Neural progenitor cell (in vitro differentiated cells): ENCODE measurements around the gene RAMP3.

Source experiments
- EZH2 ChIP-seq: fragments of 200-600 bp; sonication (generic); IDR thresholded peaks from 2 replicates; pipeline ENCODE4 v1.6.1; 2017; ENCODE audit warnings: antibody characterized with exemption, mild to moderate bottlenecking, moderate library complexity
- EZH2phosphoT487 ChIP-seq: fragments of 200-600 bp; sonication (generic); IDR thresholded peaks from 2 replicates; pipeline ENCODE4 v1.6.1; 2017; ENCODE audit warnings: antibody characterized with exemption
- TF ChIP-seq, protein P1 (sequence below): fragments of 200-600 bp; sonication (generic); IDR thresholded peaks from 2 replicates; pipeline ENCODE4 v1.5.1; 2017; ENCODE audit warnings: antibody characterized with exemption, mild to moderate bottlenecking

DNA sequence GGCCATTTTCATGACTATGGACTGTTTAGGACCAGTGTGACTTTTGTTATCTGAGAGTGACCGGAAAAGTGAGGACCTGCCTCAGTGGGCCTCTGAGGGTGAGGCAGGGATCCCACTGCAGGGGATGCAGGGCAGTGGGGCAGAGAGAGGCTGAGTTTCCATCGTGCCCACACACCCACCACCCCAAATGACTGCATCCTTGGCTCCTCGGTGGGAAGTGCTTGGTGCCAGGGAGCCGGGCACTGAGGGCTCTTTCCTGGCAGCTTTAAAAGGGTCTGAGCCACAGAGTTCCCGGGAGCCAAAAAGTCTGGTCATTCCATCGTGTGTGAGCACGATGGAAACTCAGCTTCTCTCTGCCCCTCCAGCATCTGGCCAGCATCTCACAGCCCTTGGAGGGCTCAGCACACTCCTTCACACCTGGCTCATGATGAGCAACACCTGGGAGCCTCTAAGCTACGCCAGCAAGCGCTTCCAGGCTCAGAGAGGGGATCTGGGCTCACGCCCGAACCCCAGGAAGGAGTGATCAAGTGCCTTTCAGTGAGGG lies 59.1 kb downstream of the RAMP3 start:
- TF ChIP-seq EZH2: no peak
- TF ChIP-seq EZH2phosphoT487: no peak
- TF ChIP-seq, protein P1, sequence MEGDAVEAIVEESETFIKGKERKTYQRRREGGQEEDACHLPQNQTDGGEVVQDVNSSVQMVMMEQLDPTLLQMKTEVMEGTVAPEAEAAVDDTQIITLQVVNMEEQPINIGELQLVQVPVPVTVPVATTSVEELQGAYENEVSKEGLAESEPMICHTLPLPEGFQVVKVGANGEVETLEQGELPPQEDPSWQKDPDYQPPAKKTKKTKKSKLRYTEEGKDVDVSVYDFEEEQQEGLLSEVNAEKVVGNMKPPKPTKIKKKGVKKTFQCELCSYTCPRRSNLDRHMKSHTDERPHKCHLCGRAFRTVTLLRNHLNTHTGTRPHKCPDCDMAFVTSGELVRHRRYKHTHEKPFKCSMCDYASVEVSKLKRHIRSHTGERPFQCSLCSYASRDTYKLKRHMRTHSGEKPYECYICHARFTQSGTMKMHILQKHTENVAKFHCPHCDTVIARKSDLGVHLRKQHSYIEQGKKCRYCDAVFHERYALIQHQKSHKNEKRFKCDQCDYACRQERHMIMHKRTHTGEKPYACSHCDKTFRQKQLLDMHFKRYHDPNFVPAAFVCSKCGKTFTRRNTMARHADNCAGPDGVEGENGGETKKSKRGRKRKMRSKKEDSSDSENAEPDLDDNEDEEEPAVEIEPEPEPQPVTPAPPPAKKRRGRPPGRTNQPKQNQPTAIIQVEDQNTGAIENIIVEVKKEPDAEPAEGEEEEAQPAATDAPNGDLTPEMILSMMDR: no peak
